HG02973 (cell line): ENCODE data around the gene RAD51B.

ENCODE experiments used
- ATAC-seq: cut with Tn5 transposase; IDR thresholded peaks from one replicate; pipeline ENCODE4 v1.9.1; 2021; ENCODE audit warnings: moderate library complexity; ENCODE audit not compliant: unreplicated experiment

The RAD51B gene

GRCh38 chr14:68140076-68140741 is 320.6 kb downstream of the RAD51B start:
- no peak for ATAC-seq

DNA sequence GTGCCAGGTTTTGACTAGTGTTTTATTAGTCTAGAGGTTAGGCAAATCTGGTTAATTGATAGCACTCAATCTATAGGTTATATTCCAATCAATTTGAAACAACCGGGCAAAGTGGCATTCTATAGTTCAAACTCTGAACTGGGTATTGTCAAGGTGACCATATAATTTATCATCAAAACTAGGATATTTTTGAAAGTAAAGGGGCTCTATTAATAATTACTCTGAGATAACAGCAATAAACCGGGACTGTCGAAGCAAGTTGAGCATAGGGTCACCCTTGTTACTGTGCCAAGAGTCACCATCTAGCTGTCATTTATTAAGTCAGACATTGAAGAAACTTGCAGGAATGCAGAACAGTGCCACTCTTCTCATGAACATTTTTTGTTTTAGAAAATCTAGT is 321.2 kb downstream of the RAD51B start:
- ATAC-seq: no peak

DNA sequence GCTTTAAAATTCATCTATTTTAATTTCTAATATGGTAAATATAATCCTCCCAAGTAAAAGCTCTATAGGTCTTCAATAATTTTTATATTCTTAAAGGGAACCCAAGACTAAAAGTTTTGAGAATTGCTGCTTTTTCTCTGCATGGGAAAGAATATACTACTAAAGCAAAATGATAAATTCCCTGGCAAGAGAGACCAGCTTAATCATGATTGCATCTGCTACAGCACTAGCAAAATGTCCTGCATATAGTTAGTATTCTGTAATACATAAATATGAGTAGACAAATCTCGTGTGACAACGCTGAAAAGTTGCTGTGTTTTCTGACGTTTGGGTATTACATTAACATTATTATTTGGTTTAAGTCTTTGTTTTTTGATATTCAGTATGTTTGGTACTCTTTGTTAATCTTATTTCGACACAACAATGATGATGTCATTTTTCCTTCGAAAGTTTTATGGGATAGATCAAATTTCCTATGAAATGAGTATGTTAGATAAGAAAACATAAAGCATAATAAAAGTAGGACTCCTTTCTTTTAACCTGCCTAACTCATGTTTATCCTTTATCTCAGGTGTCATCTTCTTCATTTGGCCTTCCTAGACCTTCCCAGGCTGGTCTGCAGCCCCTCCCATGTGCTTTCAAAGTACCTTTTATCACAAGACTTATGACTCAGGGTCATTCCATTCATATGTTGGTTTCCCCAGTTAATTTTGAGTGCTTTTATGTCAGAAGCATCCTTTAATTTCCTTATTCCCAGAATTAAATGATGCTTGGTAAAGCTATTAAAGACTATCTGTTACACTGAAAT is 321.9 kb downstream of the RAD51B start:
- no peak for ATAC-seq

- ATAC-seq: no peak
These were observed 323.8 kb downstream of the RAD51B start for GRCh38 chr14:68143341-68143841.

GRCh38 chr14:68144051-68144681 is 324.6 kb downstream of the RAD51B start:
- ATAC-seq: no peak

DNA sequence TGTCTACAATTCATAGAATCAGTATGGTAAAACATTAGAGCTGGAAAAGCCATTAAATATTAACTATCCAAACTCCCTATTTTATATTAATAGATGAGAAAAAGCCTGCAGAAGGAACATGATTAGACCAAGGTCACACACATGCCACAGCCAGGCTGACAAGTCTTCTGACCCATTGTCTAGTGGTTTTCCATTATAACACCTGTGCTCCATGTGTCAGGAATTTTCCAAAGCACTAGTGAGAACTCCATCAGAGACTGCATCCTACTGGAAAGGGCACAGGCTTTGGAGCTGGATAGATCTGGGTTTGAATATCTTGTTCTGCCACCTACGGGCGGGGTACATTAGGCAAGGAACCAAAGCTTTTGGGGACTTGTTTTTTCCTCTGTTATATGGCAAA is 325.5 kb downstream of the RAD51B start:
- ATAC-seq: no peak

GRCh38 chr14:68145539-68145938 is 326.0 kb downstream of the RAD51B start:
- no peak for ATAC-seq

- no peak for ATAC-seq
These were observed 327.2 kb downstream of the RAD51B start for GRCh38 chr14:68146818-68147217.

GRCh38 chr14:68147303-68147702 is 327.7 kb downstream of the RAD51B start:
- ATAC-seq: no peak

DNA sequence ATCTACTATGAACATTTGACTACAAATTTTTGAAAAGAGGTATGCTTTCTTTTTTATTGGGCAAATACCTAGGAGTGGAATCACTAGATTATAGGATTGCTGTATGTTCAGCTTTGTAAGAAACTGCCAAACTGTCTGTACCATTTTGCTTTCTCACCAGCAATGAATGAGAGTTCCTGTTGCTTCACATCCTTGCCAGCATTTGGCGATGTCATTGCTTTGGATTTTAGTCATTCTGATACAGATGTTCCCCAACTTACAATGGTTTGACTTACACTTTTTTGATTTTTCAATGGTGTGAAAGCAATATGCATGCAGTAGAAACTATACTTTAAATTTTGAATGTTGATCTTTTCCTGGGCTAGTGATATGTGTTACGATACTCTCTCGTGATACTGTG is 328.7 kb downstream of the RAD51B start:
- no peak for ATAC-seq

DNA sequence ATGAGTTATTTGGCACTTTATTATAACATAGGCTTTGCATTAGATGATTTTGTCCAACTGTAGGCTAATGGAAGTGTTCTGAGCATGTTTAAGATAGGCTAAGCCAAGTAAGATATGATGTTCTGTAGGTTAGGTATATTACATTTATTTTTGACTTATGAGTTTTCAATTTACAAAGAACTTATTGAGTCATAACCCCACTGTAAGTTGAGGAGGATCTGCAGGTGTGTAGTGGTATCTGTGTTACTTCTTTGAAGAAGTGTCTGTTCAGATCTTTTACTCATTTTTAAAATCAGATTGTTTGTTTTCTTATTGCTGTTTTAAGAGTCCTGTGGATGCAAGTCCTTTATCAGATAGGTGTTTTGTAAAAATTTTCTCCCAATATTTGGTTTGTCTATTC is 329.2 kb downstream of the RAD51B start:
- no peak for ATAC-seq

DNA sequence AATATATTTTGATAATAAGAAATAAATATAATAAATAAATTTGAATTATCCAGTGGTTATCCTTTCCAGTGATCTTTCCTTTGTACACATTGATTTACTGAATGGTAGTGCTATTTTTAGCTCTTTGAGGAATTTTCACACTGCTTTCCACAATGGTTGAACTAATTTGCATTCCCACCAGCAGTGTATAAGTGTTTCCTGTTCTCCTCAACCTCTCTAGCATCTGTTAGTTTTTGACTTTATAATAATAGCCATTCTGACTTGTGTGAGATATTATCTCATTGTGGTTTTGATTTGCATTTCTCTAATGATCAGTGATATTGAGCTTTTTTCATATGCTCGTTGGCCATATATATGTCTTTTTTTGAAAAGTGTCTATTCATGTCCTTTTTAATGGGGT is 333.7 kb downstream of the RAD51B start:
- ATAC-seq: no peak

DNA sequence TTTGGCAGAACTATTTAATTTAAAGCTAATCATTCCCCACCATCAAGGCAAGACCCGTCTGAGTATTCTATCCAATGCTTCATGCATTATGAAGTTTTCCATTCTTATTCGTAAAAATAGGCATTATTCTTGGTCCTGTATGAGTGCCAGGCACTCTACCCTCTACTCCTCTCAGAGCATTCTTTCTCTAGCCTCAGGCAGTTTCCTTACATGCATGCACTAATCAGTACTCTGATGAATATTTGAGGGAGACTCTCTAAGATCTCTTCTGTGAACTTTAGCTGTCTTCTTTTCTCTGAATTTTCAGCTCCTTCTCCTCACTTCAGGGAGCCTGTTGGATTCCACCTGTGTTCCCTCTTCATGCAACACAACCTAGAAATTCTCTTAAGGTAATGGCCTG is 334.7 kb downstream of the RAD51B start:
- ATAC-seq: no peak

DNA sequence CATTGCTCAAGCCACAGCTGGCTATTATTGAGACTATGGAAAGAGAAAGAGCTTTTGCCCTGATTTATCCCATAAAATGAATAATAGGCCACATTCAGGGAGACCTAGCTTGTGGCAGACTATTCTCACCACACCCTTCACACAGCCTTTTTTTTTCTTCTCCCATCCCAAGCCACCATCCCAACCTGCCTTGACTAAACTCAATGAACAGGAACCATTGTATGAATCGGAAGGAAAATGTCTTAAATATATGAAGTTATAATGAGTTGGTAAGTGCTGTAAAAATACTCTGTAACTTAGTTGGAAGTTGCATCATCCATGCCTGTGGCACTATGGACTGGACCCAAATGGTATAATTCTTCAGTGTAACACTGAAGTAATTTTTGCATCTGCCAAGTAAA is 338.4 kb downstream of the RAD51B start:
- ATAC-seq: no peak

- ATAC-seq: no peak
These were observed 339.1 kb downstream of the RAD51B start for GRCh38 chr14:68158640-68159039.

DNA sequence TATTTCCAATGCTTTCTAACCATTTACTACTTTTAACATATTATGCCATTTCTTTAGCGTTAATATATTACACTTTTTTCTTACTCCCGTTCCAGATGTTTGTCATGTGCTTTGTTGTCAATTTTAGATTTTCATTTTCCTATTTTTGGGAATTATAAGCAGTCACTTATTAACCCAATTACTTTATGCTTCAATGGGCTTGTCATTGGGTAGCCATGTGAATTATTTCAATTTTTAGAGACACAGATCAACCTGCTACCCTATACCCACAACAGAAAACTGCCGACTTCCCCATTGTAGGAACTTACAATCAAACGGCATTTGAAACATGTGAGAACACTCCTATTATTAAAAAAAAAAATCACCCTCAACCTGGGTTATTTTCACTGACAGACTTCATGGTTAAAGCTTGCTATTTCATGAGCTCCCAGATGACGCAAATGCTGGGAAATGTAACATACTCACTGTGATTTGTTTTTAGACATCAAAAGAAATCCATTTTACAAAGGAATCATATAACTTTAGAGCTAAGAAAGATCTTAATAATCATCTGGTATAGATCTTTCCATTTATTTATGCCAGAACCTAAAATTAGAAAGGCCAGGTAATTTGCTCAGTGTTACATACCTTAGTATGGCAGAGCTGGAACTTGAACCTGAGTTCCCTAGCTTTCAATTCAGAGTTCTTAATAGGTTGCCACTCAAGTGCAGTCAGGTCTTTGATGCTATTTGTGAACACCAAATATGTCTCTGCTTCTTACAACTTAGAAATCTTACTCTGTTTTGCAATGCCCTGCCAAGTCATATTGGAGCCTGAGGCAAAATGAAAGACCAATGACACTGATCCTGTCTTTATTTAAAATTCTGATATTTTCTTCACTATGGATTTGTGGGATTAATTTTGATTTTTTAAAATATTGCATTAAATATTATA is 340.4 kb downstream of the RAD51B start:
- ATAC-seq: no peak

GRCh38 chr14:68160779-68161546 is 341.4 kb downstream of the RAD51B start:
- ATAC-seq: no peak

DNA sequence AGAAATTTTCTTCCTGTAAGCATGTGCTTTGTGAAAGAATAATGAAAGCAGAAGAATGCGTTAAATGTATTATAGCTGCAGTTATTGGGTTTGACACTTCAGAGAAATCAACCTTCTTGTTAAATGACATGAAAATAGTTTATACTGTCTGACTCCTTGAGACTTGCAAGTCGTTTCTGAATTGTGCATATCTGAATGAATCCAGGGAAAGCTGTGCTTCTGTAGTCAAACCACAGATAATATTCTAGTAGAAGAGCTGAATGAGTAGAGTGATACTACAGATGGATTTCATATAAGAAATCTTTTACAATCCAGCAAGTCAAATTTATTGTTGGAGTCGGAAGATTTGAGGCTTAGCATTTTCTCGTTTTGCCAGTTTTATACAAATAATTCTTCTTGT is 343.3 kb downstream of the RAD51B start:
- ATAC-seq: no peak

GRCh38 chr14:68164711-68165113 is 345.1 kb downstream of the RAD51B start:
- ATAC-seq: no peak

GRCh38 chr14:68165274-68165843 is 345.8 kb downstream of the RAD51B start:
- ATAC-seq: no peak
